Activated CD4-positive, alpha-beta T cell treated with anti-CD3 and anti-CD28 coated beads, Interleukin-2, Interleukin-4, amounts not matched to agents 100 ng/mL and 50 ng/mL, durations not matched to agents 16 hours and 8 hours (primary cell): Measurements from ENCODE around the gene SCUBE2.

Source experiments
- DNase-seq: peaks from one replicate; pipeline ENCODE4 v3.0.0-alpha.2; 2020; ENCODE audit warnings: low spot score

Gene SCUBE2

DNA sequence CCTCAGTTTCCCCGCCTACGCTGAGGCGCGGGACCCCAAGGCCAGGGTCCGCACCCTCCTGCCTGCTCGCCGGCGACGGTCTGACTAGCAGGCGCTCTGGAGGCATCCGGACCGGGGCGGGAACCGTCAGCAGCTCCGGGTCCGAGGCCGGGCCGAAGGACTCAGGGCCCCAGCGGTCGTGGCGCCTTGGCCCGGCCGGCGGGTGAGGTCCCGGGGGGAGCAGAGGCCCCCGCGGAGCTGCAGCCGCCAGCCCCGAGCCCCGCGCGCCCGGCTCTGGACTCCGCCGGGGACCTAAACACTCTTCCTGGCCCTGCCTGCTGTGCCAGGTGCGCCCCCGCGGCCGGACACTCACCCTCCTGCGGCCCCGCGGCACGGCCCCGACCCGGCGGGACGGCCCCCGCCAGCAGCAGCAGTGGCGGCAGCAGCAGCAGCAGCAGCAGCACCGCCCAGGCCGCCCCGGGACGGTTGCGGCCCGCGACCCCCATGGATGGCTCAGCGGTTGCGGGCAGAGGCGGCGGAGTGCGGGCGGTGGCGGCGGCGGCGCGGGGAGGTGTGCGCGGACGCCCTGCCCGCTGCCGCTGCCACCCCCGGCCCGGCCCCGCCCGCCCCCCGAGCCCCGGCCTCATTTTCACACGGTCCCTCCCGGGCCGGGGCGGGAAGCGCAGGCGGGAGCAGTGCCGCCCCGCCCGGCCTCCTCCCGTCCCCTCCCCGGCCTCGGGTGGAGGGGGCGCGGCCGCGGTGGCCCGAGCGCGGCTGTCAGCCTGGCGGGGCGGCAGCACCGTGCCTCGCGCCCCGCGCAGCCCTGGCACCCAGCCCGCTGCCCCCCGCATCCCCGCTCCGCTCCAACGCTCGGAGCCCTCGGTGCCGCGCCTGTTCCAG, at the start of gene SCUBE2:
TSS of gene SCUBE2 (minus strand) at position 556 of the 879 bp plus-strand sequence. CDS start at position 485, 71 bp downstream.
- no peak for DNase-seq

DNA sequence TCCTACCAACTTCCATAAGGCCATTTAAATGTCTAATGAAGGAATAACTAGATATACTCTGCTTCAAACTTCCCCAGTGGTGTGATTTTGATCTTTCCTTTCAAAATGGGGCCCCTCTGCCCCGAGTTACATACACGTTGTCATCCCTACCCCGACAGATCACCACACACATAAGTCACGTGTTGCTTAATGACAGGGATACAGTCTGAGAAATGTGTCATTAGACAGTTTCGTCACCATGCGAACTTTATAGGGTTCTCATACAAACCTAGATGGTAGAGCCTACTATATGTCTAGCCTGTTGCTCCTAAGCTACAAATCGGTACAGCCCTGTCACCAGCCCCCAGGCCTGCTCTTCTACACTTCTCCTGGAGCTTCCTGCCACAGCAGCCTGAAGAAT, 49.8 kb upstream of the SCUBE2 start:
- DNase-seq: no peak

DNA sequence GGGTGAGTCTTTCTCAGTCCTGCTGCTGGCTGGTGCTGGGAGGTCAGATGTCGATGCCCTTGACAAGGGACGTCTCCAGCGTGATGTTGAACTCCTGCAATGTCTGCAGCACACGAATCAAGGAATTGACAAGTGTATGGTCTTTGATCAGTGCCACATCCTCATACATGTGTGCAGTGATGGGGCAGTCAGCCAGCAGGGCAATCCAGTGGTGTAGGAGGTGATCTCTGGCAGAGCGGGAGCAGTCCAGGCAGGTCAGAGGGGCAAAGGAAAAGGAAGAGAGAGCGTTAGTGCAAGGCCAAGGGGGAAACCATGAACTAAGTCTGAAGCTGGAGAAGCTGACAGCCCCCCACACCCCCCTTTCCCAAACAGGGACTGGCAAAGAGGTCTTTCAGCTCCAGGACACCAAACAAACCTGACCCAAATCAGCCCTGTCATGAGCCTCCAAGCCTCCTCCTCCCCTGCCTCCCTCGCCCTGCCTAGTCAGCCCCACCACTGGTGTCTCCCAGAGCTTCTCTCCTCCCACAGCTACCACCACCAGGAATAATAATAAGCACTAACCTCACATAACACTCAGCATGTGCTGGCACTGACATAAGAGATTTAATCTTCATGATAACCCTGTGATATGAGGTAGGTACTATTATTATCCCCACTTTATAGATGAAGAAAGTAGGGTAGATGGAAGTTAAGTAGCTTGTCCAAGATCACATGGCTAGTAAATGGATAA, 48.4 kb upstream of the SCUBE2 start:
- no peak for DNase-seq

DNA sequence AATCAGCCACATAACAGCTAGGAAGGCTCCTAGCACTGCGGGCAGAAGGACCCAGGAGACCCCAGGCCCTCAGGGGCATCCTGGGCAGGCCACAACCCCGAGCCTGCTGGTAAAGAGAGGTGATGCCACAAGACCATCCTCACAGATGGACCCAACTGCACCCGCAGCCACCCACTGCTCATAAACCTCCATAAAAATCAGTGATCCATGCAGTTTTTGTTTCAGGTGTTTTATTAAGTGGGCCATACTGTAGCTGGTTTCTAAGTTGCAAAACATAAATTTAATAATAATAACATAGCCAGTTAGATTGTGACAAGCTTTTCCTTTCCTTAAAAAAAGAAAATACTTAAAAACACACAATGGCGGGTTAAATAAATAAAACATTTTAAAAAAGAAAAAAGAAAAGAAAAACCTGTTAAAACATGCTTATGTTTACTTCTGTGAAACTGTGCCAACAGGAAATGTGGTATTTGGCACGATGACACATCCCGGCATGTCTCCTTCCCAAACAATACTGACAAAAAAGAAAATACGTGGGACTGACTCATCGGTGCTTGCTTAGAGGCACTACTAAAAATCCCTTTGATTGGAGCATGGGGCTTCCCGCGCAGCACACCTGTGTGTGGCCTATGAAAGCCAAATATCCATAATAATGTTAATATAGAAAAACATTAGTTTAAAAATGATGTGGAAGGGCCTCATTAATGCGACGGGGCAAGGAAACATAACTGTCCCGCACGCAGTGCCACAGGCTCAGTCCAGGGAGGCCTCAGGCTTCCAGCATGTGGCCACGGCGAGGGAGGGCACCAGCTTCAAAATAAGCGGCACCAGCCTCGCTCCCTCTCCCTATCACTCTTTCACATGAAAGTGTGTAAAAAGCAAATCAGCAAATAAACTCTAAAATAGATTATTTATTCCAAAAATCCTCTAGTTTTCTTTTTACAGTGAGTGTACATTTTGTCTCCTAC, 47.5 kb upstream of the SCUBE2 start:
- DNase-seq: peak; percentile 49

DNA sequence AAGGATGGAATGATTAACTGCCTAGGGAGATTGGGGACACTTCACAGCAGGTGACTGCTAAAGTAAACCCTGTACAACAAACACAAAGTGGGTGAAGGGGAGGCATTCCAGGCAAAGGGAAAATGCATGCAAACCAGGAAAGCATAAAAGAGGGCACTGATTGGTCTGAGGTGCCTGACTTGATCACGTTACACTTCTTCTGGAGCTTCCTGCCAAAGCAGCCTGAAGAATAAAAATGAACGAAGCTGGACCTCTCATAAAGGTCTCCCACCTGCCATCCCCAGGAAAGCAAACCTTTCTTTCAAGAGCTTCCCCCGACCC, 46.7 kb upstream of the SCUBE2 start:
- DNase-seq: no peak

DNA sequence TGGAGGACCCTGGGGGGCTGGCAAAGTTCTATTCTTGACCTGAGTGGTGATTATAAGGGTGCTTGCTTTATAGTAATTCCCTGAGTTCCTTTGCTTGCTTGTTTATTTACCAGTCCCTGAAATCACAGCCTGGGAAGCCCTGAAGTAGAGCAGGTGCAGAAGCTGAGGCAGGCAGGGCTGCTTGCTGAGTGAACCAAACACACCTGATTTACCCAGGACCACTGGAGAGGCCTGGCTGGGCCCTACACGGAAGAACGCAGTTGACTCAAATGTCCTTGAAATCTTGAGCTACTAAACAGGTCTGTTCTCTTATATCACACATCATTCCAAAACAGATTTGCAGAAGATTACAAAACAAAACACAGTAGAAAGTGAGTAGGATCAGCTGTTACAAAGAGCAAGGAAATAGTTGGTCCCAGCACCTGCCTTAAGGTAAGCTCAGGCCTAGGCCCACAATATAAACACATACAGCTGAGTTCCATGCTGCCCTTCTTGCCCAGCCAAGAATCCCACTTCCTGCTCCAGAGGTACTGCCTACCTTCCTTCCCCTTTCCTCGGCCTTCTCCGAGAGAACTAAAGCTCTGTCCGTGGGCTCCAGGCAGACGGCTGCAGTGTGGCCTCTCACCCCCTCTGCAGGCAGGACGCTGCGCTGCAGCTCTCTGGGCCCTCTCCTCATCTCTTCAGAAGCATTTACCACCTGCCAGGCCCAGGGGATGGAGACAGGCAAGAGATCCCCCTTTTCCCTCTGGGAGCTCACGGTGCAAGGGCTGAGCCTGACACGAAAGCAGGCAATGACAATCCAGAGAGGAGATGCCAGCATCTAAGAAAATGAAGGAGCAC, 46.1 kb upstream of the SCUBE2 start:
- peak; percentile 76 for DNase-seq

DNA sequence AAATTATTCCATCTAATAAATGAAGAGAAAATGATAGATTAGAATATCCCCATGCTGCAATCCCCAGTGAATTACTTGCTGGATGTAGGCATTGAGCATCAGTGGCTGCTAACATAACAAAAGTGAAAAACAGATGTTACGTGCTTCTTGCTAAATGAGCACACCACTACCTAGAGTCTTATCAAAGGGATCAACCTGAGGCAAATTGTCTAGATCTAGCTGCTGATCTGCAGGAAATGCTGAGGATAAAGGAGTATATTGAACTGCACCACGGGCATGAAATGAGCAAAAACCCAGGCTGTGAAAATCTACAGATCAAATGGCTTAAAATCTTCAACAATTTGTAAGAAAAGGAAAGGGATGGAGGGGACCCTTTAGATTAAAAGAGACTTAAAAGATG, 45.3 kb upstream of the SCUBE2 start:
- DNase-seq: peak; percentile 55

GRCh38 chr11:9133956-9134355, 42.6 kb upstream of the SCUBE2 start:
- DNase-seq: no peak

DNA sequence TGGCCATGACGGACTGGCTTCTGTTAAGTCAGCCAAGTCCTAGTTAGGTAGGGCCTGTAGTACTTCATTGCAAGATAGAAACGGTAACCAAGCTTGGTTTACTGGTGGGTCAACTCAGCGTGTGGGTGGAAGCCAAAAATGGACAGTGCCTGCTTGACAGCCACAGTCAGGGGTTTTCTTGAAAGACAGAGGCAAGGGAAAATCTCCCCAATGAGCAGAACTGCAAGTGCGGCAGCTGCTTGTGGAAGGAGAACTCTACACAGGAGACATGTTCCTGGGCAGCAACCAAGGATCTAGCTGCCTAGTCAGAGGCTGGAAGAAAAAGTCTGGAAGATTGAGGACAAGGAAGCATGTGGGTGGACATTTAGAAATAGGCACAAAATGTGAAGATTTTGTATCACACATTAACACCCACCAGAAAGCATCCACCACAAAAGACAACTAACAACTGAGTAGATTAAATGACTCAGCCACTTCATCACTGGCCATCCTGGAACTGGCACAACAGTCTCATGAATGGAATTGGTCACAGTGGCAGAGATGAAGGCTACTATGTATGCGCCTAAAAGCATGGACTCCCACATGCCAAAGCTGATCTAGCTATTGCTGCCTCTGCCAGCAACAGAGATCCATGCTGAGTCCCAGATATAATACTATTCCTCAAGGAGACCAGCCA, 40.9 kb upstream of the SCUBE2 start:
- no peak for DNase-seq

DNA sequence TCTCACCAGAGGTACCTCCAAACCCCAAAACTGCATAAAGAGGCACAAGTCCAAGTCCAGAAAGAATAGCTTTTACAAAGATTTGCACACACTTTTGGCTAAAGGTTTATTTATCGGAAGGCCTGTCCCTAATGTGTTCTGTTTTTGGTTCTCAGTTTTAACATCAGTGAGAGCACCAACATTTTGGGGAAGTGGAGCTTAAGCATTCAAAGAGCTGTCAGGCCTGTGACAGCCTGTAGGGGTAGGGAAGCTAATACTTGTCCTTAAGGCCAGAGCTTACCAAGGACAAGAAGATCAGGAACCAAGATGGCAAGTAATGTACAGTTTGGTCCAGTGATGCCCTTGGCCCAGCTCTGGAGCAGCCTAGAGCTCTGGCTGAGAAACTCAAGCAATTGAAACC, 38.9 kb upstream of the SCUBE2 start:
- no peak for DNase-seq

DNA sequence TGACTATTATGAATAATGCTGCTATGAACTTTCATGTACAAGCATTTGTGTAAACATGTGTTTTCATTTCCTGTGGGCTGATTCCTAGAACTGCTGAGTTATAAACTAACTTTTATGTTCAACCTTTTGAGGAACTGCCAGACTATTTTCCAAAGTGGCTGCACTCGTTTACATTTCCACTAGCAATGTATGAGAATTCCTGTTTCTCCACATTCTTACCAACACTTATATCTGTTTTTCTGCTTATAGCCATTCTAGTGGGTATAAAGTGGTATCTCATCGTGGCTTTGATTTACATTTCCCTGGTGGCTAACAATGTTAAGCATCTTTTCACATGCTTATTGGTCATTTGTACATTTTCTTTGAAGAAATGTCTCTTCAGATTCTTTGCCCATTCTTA, 35.2 kb upstream of the SCUBE2 start:
- peak; percentile 17 for DNase-seq

DNA sequence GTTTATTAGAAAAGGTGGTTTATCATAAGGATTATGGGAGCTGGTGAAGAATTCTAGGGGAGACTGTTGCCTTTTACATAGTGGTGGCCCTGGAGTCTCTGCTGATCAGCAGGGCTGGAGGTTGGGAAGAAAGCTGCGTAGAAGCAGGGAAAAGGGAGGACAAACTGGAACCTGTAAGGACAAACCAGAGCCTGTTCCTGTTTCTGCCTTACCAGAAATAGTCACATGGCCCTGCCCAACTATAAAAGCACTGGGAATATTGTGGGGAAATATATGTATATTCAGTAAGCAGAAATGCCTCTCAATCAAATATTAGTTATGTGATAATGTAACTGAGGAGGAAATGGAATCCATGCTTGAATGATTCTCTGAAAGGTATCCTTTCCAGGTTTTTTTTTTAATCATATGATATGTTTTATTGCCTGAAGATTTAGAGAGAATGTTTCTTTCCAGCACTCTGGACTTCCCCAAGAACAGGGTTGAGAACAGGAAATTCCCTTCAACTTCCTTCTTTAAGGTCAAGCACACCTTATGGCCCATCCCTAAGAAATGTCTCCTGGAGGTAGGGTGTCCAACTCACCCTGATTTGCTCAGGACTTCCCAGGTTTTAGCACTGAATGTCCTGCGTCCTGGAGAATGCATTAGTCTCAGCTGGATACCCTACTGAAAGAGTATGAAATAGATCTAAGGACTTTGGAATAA, 33.9 kb upstream of the SCUBE2 start:
- DNase-seq: no peak

GRCh38 chr11:9123595-9124304, 32.4 kb upstream of the SCUBE2 start:
- DNase-seq: no peak

DNA sequence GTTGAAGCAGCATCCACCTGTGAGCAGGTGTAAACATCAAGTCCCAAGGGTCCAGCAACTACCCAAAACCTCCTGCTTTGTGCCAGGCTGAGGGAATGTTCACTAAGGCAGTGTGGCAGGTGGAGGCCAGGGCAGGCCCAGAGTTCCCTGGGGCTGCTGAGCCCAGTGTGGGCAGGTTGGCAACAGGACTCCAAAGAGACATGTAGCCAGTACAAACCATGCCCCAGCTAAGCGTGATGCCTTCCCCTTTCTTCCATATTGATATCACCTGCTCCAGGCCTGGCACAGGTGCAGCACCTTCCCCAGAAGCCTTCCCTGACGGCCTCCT, 30.0 kb upstream of the SCUBE2 start:
- no peak for DNase-seq

DNA sequence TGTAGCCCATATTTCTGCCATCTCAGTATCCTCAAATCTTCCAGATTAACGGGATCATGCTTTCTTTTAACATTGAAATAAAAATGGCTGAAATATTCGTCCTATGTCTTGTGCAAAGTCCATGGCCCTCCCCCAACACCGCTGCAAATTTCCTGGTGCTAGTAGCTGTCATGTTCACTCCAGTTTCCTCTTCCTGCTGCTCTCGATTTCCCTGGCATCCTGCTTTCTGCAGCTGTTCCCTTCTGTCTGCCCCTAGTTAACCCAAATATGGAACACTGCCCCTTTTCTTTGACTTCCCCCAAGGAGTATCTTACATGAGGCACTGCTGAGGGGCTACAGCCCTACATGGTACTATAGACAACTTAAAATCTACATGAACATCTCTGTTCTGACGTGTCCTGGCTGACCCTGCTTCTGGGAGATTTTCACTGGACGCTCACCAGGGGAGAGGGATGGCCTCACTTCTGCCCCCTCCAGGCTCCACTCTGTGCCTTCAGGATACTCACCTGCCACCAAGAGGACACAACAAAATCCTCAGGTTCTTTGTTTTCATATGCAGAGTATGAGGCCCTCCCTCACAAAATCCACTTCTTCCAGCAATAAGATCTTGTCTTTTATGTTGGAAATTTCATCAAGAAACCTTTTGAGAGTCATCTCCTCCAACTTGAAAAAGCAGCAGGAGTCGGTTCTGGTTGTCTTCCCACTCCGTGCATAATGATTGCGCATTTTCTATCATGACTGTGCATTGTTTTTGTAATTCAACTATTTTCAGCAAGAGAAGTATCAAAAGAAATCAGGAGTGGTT, 29.5 kb upstream of the SCUBE2 start:
- no peak for DNase-seq

- no peak for DNase-seq
These were observed 26.9 kb upstream of the SCUBE2 start for GRCh38 chr11:9118277-9118676.

DNA sequence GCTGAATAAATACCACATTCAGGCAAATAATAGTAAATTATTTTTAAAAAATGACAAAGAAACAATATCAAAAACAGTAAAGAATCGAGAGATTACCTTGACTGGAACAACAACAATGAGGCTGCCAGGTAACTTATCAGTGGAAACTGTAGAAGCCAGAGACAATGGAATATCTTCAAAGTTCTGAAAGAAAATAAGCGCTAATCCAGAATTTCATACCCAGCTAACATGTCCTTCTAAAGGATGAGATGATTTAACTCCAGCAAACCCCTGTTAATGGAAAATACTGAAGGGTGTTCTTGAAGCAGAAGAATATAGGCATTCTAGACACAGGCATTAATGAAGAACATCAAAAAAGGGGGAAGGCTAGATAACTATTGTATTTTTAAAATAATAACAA, 20.7 kb upstream of the SCUBE2 start:
- no peak for DNase-seq

GRCh38 chr11:9109858-9110731, 18.7 kb upstream of the SCUBE2 start:
- no peak for DNase-seq
